ENCODE results near the gene FOXP2. TPM values are rescaled to one million over a fixed set of nuclear protein-coding genes. Genes with fewer than 3 reads are reported as not detected.

Gene FOXP2
- total RNA-seq, 1 donor from 2014 or later, result 2.3 TPM

DNA sequence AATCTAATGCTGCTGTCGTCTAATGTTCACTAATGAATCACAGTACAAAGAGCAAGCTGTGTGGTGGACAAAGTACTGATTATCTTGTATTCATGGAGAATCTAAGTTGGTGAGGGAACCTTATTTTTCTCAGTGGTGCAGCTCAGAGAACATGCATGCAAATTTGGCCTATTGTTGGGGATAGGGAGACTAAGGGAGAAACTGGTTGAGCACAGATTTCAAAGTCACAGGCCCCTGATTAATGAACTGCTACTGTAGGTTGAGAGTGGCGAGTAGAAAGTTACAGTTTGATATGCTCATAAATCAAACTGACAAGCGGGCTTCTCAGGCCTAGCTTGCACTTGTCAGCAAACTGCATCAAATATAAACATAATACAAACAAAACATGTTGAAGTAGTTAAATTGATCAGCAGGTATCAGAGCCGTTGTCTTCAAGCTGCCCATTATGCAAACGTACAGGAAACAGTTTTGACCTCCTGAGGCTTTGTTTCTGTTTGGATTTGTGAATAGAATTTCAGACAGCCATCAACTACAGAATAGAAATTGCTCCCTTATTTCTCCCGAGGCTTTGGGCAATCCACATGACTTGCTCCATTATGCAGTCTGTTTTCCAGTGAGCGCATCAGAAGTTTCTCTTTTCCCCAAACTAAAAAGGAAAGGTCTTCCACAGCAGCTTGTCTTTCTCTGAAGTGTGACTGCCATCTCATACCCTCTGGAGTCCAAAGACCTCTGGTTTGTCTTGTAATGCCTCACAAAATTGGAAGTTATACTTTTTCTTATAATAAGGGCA is 215.8 kb downstream of the FOXP2 start:
- intact Hi-C loops (cut with DNase I), result no loop called here
- ATAC-seq (ENCODE audit: poor library complexity) (no peak), DNase-seq (no peak)

- DNase-seq, result no peak
- intact Hi-C loops (cut with DNase I), result no loop called here
- no peak for ATAC-seq (ENCODE audit: poor library complexity)
Measured at GRCh38 chr7:114631249-114631822, 216.7 kb downstream of the FOXP2 start.

- ATAC-seq (ENCODE audit: poor library complexity), result no peak
- intact Hi-C loops (cut with DNase I), result no loop called here
- DNase-seq, result no peak
Measured at GRCh38 chr7:114639451-114639850, 224.8 kb downstream of the FOXP2 start.

DNA sequence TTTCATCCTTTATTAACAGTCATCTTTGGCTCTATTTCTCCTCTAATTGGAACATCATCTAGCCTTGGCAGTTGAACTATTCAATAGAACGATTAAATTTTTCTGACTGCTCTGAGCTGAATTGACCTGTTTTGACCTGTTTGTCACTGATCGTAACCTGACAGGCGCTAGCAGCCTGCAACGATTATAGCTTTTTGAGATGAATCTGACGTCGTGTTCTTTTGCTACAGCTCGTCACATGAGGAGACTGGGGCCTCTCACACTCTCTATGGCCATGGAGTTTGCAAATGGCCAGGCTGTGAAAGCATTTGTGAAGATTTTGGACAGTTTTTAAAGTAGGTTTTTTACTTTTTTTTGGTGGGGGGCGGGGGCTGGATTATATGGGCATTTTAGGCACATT is 229.8 kb downstream of the FOXP2 start:
- intact Hi-C loops (cut with DNase I), result no loop called here
- DNase-seq, result no peak
- no peak for ATAC-seq (ENCODE audit: poor library complexity)

DNA sequence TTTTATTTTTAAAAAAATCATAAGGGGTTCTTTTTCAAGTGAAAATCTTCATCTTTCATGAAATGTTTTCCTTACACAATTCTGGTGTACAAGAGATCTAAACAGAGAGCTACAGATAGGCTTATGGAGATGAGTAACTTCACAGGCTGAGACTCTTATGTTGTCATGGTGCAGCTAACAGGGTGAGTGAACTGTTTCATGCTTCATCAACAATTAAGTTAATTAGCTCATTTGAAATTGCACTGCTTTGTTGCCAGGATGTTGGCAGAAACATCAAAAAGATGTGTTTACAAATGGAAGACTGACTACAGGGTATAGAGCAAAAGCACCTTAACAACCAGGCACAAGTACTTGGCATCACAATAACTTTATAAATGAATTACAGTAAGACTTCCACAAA is 230.8 kb downstream of the FOXP2 start:
- DNase-seq (no peak), ATAC-seq (ENCODE audit: poor library complexity) (no peak)
- intact Hi-C loops (cut with DNase I), result no loop called here

- DNase-seq (no peak), ATAC-seq (ENCODE audit: poor library complexity) (no peak)
- intact Hi-C loops (cut with DNase I), result no loop called here
Measured at GRCh38 chr7:114647518-114647917, 232.9 kb downstream of the FOXP2 start.

DNA sequence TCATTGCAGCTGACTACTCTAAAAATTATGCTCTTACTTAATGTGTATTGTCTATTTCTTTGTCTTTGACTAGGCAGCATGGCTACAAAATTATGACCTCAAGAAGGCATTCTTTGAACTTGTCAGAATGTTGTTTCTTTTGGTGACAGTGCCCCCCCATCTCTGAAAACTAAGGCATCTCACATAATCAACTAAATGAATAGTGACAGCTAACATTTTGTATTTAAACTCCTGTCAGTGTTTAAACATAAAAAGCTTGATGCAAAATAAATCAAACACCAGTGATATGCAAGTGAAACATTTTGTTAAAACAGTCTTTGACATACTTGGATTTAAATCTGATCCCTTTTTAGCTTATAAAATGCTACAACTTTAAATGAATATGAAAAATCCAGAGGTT is 233.5 kb downstream of the FOXP2 start:
- DNase-seq, result no peak
- no peak for ATAC-seq (ENCODE audit: poor library complexity)
- intact Hi-C loops (cut with DNase I), result no loop called here

DNA sequence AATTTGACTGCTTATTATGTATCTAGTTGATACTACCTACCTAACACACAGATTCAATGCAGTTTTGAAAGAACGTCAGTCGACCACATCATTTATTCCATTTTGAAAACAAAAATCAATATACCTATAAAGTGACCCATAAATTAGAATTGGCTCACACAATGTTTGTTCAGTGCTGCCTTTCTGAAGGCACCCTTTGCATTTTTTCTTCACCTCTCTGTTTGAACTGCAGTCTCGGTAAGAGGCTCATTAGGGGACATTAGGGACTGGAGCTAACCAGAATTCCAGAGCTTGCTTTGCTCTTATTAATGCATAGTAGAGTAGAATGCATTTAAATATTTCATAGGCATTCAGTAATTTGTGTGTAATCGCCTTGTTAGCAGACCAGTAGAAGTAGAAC is 234.1 kb downstream of the FOXP2 start:
- intact Hi-C loops (cut with DNase I), result no loop called here
- no peak for ATAC-seq (ENCODE audit: poor library complexity)
- no peak for DNase-seq

GRCh38 chr7:114649689-114650088 is 235.1 kb downstream of the FOXP2 start:
- DNase-seq (no peak), ATAC-seq (ENCODE audit: poor library complexity) (no peak)
- intact Hi-C loops (cut with DNase I), result no loop called here

- no peak for ATAC-seq (ENCODE audit: poor library complexity)
- intact Hi-C loops (cut with DNase I), result no loop called here
- no peak for DNase-seq
Measured at GRCh38 chr7:114650491-114650890, 235.9 kb downstream of the FOXP2 start.

DNA sequence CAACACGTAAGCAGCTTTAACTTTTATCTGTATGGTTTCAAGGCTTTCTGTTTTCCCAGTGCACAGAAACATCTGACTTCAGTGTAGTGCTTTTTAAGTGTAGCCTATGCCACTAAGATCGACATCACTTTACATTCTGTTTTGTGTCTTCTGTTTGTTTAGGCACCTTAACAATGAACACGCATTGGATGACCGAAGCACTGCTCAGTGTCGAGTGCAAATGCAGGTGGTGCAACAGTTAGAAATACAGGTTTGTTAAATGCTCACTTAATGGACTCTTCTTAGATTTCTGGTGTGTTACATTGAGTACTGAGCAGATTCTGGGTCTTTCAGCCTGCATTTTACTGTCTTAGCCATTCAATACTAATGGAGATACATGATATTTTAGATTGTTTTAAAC is 237.4 kb downstream of the FOXP2 start:
- DNase-seq (no peak), ATAC-seq (ENCODE audit: poor library complexity) (no peak)
- intact Hi-C loops (cut with DNase I), result no loop called here

- ATAC-seq (ENCODE audit: poor library complexity) (no peak), DNase-seq (no peak)
- intact Hi-C loops (cut with DNase I), result no loop called here
Measured at GRCh38 chr7:114653364-114654088, 238.9 kb downstream of the FOXP2 start.

GRCh38 chr7:114656466-114656865 is 241.9 kb downstream of the FOXP2 start:
- no peak for ATAC-seq (ENCODE audit: poor library complexity)
- intact Hi-C loops (cut with DNase I), result no loop called here
- DNase-seq, result no peak

- intact Hi-C loops (cut with DNase I), result no loop called here
- DNase-seq (no peak), ATAC-seq (ENCODE audit: poor library complexity) (no peak)
Measured at GRCh38 chr7:114657279-114657678, 242.7 kb downstream of the FOXP2 start.

DNA sequence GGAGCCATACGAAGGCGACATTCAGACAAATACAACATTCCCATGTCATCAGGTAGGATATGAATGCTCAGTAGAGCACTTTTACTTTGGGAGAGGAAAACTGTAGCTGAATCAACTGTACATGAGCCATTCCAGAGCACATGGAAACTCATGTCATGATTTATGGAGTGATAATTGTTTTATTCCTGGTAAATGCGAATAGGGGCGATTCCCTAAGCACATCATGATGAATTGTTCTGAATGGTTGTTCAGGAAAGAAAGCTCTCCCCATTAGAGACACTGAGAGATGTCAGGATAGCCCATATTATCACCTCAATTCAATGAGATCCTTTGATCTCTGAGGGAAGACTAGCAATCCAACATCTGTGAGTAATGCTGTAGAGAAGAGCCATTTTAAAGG is 243.6 kb downstream of the FOXP2 start:
- DNase-seq (no peak), ATAC-seq (ENCODE audit: poor library complexity) (no peak)
- intact Hi-C loops (cut with DNase I), result no loop called here

- DNase-seq (no peak), ATAC-seq (ENCODE audit: poor library complexity) (no peak)
- intact Hi-C loops (cut with DNase I), result no loop called here
Measured at GRCh38 chr7:114659409-114660125, 245.0 kb downstream of the FOXP2 start.

DNA sequence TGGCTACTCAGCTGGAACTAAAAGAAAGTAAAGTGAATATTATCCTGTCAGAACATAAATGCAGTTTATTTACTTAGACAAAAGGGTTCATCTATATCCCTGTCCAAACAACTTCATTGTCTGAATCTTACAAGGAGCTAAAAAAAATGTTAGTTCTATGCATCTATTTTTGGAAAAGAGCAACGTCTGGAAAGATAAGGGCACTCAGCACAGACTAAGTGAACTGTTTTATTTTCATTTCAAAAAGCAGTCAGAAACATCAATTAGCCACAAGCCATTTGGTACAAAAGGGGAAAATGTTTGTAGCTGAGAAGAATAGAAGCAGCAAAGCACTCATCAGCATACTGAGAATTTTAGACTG is 245.5 kb downstream of the FOXP2 start:
- ATAC-seq (ENCODE audit: poor library complexity) (no peak), DNase-seq (no peak)
- intact Hi-C loops (cut with DNase I), result no loop called here

DNA sequence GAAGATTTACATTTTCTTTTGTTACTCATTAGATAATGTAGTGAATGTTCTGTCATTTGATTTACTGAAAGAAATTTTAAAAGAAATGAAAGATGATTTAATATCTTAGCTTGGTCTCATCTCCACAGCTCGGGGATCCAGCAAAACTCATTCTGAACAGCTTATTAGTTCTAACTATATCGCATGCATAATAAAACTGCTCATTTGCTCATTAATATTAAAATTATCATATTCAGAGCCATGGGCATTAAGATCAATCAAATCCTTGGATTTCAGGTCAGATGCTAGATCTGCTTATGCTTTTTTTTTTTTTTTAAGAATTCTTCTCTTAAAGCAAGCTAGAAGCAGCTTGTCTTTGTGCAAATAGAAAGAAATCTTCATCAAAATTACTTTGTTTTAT is 246.1 kb downstream of the FOXP2 start:
- ATAC-seq (ENCODE audit: poor library complexity) (no peak), DNase-seq (no peak)
- intact Hi-C loops (cut with DNase I), result no loop called here

DNA sequence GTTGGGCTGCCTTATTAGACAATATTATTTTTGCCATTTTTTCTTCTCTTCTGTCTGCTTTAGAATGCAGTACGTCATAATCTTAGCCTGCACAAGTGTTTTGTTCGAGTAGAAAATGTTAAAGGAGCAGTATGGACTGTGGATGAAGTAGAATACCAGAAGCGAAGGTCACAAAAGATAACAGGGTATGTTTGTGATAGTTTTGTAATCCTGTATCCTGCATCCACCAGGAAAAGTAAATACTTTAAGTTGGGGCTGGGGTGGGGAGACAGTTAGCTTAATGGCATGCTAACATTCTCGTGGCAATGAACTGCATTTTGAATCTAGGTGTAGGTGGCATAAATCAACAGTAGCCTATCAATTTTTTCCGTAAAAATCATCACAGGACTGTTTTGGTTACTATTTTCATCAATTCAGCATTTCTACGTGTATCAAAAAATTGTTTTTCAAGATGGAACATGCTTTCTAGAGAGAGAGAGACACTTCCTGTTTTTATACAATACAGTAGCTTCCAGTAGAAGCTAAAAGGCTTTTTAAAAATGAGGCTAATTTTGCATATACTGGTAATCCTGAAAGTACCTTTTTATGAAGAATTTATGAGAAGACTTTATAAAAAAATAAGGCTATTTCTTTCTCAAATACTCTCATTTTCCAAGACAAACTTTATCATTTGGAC is 247.5 kb downstream of the FOXP2 start:
- intact Hi-C loops (cut with DNase I), result no loop called here
- no peak for DNase-seq
- ATAC-seq (ENCODE audit: poor library complexity), result no peak
